GM18868 (cell line): Measurements from ENCODE around the gene HIPK2.
"Not testable (repeated sequence)": the region's sequence is repeated elsewhere in the genome, so short reads cannot be mapped to it uniquely, and the experiment has no call there.

ENCODE experiments used
- ATAC-seq: cut with Tn5 transposase; IDR thresholded peaks from one replicate; pipeline ENCODE4 v1.9.1; 2021; ENCODE audit warnings: mild to moderate bottlenecking, moderate library complexity; ENCODE audit not compliant: unreplicated experiment

The HIPK2 gene

DNA sequence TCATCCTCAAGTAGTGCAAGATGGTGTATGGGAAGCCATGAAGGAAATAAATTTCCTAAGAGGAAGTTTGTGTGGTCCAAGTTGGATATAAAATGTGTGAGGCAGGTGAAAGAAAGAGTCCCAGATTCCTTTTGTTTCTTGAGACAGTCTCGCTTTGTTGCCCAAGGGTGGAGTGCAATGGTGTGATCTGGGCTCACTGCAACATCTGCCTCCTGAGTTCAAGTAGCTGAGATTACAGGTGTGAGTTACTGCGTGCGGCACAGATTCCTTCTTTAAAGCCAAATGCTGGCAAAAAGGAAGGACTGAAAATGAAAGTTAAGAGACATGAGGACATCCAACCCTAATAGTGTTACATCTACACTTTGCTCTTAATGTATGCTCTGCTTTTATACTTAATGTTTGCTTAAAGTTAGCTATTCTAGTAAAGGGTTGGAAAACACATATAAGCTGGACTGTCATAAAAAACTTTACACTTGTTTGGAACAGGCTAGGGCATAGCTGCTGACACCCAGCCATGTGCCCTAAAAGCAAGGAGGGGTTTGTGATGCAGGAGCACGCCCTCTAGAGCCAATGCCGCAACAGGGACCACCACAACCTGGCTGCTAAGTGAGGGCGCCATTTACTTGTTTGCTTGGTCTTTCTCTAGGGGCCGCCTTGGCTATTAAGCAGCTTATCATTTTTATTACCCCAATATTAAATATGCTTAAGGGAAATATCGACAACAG lies 219.8 kb downstream of the HIPK2 start:
- ATAC-seq = no peak

DNA sequence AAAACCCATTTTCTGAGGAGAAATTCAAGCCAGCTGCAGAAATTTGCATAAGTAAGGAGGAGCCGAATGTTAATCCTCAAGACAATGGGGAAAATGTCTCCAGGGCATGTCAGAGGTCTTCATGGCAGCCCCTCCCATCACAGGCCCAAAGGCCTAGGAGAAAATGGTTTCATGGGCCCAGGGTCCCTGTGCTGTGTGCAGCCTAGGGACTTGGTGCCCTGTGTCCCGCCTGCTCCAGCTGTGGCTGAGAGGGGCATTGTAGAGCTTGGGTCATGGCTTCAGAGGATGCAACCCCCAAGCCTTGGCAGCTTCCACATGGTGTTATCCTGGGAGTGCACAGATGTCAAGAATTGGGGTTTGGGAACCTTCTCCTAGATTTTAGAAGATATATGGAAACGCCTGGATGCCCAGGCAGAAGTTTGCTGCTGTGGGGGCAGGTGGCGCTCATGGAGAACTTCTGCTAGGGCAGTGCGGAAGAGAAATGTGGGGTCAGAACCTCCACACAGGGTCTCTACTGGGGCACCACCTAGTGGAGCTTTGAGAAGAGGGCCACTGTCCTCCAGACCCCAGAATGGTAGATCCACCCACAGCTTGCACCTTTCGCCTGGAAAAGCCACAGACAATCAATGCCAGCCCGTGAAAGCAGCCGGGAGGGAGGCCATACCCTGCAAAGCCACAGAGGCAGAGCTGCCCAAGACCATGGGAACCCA lies 223.7 kb downstream of the HIPK2 start:
- ATAC-seq = not testable (repeated sequence)

DNA sequence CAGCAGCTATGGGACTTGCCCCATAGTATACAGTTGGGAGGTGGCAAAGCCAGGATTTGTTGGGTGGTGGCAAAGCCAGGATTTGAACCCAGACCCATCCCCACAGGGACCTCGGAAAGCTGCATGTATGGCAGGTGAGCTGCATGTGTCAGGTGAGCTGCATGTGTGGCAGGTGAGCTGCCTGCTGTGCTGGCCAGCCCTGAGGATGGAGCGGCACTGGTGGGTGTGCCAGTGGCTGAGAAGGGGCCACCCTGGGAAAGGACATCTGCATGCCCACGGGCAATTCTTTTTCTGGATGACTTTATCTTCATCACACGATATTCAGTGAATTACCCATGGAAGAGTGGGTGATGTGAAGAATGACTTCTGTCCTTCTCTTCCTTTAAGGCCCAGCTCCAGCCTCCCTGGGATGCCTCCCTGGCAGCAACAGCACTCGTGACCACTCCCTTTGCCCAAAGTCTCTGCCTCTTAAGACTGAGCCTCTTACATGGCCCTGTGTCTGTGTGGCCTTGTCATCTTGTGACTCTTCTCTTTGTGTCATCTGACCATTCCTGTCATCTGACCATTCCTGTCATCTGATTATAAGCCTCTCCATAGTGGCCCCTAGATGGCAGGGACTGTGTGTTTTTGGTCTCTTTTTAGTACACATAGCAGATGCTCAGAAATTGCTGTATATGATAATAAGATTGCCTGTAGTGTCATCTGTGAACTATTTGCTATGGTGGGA lies 229.3 kb downstream of the HIPK2 start:
- no peak for ATAC-seq

- ATAC-seq = no peak
Observed at GRCh38 chr7:139544645-139545044, 233.2 kb downstream of the HIPK2 start.

GRCh38 chr7:139543801-139544603 lies 233.8 kb downstream of the HIPK2 start:
- ATAC-seq = no peak

DNA sequence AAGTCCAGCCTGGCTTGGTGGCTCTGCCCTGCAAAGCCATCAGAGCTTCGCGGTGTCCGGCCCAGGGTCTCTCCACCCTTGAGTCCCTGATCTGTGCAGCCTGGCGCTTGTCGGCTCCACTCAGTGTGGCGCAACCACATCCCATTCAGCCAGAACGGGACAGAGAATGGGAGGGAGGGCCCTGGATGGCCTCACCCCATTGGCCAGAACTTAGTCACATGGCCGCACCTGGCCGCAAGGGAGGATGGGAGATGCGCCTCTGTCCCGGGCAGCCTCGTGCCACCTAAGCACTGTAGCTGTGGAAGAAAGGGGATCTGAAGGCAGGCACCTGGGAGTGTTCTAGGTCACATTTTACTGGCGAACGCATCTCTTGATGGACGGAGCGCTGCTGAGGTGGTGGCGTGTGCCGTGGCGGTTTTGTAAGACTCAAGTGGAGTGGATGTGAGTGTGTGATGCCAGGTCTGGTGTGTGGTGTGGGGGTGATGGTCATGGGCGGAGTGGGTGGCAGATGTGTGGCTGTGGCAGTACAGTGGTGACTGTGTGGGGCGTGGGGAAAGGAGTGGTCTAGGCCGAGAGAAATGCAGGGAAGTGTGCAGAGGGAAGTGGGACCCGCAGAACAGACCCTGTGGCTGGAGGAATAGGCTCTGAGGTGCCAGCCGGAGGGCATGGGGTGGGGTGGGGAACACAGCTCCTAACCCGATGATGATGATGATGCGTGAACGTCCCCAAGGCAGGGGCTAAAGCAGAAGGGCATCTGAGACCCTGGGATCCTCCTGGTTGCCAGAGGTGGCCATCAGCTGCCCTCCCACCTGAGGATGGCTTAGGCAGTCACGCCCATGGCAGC lies 235.3 kb downstream of the HIPK2 start:
- no peak for ATAC-seq

GRCh38 chr7:139541600-139542307 lies 236.0 kb downstream of the HIPK2 start:
- no peak for ATAC-seq

- ATAC-seq = no peak
Observed at GRCh38 chr7:139540203-139540602, 237.6 kb downstream of the HIPK2 start.

GRCh38 chr7:139538881-139539635 lies 238.7 kb downstream of the HIPK2 start:
- no peak for ATAC-seq

- no peak for ATAC-seq
Observed at GRCh38 chr7:139536152-139536551, 241.6 kb downstream of the HIPK2 start.

GRCh38 chr7:139534966-139535651 lies 242.7 kb downstream of the HIPK2 start:
- ATAC-seq = no peak

GRCh38 chr7:139534096-139534495 lies 243.7 kb downstream of the HIPK2 start:
- ATAC-seq = no peak

DNA sequence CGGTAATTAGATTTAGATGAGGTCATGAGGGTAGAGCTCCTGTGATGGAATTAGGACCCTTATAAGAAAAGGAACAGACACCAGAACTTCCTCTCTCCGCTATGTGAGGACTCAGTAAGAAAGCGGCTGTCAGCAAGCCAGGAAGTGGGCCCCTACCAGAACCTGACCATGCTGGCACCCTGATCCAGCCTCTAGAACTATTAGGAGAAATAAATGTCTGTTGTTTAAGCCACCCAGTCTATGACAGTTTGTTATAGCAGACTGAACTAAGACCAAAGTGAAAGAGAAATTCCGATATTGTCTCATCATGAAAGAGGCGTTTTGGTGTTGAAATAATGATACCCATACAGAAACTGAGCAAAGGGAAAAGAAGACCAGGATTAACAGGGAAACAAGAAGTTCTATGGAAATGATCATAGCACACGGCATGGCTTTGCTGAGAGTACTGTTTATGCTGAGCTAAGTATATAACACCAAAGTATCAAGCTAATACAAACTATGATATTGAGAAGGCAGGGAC lies 245.1 kb downstream of the HIPK2 start:
- ATAC-seq = no peak

DNA sequence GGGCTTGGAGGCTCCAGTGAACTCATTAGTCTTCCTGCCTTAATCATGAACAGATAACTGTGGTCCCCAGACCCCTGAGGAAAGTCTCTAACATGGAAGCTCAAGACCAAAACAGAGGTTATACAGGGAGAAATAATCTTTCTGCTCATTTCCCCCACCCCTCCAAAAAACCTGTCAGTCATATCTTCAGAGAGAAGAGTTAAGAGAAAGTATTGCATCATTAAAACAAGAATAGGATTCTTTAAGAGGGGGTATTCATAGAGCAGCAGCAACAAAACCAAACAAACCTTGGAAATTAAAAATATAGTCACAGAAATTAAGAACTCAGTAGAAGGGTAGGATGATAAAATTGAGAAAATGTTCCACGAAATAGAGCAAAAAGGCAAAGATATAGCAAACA lies 246.7 kb downstream of the HIPK2 start:
- no peak for ATAC-seq

DNA sequence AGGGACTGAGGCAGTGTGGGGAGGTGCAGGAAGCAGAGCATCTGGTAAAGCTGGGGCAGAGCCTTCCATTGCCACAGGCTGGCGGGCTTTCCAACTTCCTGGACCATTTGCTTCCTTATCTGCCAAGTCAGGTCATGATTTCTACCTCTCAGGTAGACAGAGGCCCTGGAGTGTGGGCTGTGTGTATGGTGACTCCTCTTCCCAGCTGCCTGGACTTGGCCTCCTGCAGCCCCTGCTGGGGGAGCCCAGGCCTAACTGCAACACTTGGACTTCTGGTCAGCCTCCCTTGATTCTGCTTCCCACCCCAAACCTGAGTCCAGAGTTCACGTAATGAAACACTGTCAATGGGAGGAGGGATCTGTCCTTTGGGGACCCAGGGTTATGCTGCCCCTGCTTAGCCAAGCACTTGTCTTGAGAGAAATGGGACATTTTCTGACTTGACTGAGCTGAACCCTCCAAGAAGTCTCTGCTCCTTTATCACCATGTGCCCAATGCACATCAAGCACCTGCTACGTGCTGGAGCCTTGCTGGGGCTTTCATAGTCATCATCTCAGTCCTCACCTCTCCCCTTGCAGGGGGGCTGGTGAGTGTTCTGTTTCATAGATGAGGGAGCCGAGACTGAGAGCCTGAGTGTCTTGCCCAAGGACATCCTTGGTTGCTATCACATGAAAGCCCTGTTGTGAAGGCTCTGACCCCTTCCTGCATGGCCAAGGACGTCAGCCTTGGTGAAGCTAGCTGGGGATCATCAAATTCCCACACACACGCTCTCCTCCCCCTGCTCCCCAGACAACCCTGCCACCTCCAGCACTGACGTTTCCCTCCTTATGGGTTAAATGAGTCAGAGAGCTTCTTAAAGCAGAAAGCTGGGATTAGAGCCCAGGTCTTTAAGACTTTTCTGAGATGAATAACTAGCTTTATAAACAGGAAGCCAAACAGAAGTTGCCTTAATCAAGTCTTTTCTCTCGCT lies 250.9 kb downstream of the HIPK2 start:
- ATAC-seq = no peak

DNA sequence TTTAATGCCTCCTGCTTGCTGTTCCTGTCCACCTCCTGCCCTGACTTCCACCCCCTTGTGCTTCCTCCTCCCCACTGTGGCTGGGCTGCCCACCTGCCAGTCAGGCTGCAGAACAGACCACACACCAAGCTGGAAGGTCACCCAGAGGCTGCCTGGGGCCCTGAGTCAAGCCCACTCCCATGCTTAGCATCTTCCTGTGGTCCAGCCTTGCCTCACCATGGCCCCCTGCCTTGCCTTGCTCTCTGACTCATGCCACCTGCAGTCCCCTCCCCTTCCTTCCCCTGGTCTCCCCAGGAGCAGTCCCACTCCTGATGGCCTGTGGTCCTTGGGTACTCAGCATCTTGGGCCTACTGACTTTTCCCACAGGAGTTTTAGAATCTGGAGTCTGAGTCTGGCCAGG lies 252.0 kb downstream of the HIPK2 start:
- no peak for ATAC-seq

- ATAC-seq = no peak
Observed at GRCh38 chr7:139525239-139525638, 252.6 kb downstream of the HIPK2 start.
